Measurements from ENCODE around the gene CCBE1. TPM values are rescaled to one million over a fixed set of nuclear protein-coding genes. Genes with fewer than 3 reads are reported as not detected.

CCBE1 gene
- total RNA-seq, 1 donor from 2014 or later: 4.1 TPM

DNA sequence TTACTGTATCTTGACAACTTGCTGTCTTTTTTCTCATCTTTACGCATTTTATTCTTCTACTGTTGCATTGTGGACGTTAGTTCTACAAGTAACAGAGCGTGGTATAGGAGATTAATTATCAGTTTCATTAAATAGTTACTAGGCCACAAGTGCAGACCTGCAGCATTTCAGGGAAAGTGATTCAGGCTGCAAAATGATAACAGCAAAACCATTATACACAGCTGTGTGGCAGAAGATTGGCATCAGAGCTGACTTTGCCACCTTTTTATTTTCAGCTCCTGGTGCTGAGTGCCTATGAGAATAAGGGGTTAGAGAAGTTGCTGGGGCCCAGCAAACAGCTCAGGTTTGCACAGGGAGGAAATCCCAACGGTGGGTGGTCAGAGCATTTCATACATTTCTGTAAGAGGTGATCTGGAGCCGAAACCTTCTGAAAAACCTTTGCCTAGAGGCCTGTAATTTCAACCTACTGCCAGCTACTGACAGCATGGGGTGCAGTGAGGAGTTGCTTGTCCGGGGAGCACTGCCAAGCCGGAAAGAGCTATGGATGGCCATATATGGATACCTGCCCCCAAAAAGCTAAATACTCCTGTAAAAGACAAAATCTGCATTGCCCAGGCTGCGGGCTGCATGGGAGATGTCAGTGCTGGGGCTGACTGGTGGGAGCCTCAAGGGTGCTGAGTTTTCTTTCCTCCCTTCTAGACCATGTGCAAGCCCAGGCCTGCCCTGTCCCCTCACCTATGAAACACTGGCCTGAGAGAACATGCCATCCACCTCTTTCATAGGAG is 2.7 kb upstream of the CCBE1 start:
- Histone ChIP-seq H3K4me2 (ENCODE audit: low read length) (no peak overlapping the region), H3K9me3 (ENCODE audit: insufficient read depth, low read depth, low read length) (no peaks in the 10 kb centered on the region), H4K20me1 (ENCODE audit: insufficient read depth, low read length) (no peaks in the 10 kb centered on the region), H3K4me1 (ENCODE audit: insufficient read depth, low read length) (peaks cover 8% of the 10 kb centered on the region), H3K36me3 (ENCODE audit: insufficient read depth, low read length) (no peaks in the 10 kb centered on the region), H3K9ac (ENCODE audit: low read length) (no peak overlapping the region), H2AFZ (ENCODE audit: low read depth, low read length) (no peak overlapping the region), H3K79me2 (ENCODE audit: insufficient read depth, low read length) (peaks cover 3% of the 10 kb centered on the region), H3K4me3 (ENCODE audit: insufficient read depth, low read depth, low read length) (no peak overlapping the region), H3K27me3 (ENCODE audit: insufficient read depth, low read length) (peaks cover 5% of the 10 kb centered on the region), H3K27ac (ENCODE audit: low read depth, low read length) (no peak overlapping the region)
- Mint-ChIP-seq H3K27me3 (ENCODE audit: low read depth, unreplicated experiment) (peaks cover 30% of the 10 kb centered on the region), H3K4me1 (ENCODE audit: low read depth, unreplicated experiment) (peaks cover 7% of the 10 kb centered on the region), H3K27ac (ENCODE audit: unreplicated experiment) (no peak overlapping the region), H3K9me3 (ENCODE audit: unreplicated experiment) (peaks cover 6% of the 10 kb centered on the region), H3K4me3 (ENCODE audit: unreplicated experiment) (no peak overlapping the region), H3K36me3 (ENCODE audit: low read depth, unreplicated experiment) (peaks cover 8% of the 10 kb centered on the region)
- FAIRE-seq (no peak), DNase-seq (ENCODE audit: low read depth) (no peak)
- TF ChIP-seq, protein P1, sequence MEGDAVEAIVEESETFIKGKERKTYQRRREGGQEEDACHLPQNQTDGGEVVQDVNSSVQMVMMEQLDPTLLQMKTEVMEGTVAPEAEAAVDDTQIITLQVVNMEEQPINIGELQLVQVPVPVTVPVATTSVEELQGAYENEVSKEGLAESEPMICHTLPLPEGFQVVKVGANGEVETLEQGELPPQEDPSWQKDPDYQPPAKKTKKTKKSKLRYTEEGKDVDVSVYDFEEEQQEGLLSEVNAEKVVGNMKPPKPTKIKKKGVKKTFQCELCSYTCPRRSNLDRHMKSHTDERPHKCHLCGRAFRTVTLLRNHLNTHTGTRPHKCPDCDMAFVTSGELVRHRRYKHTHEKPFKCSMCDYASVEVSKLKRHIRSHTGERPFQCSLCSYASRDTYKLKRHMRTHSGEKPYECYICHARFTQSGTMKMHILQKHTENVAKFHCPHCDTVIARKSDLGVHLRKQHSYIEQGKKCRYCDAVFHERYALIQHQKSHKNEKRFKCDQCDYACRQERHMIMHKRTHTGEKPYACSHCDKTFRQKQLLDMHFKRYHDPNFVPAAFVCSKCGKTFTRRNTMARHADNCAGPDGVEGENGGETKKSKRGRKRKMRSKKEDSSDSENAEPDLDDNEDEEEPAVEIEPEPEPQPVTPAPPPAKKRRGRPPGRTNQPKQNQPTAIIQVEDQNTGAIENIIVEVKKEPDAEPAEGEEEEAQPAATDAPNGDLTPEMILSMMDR (IDR thresholded peaks at IDR 0.05; ENCODE audit: insufficient read depth, low read depth, low read length): no peak
- TF ChIP-seq EZH2 (IDR thresholded peaks at IDR 0.05; ENCODE audit: insufficient read depth, low read length): no peak

DNA sequence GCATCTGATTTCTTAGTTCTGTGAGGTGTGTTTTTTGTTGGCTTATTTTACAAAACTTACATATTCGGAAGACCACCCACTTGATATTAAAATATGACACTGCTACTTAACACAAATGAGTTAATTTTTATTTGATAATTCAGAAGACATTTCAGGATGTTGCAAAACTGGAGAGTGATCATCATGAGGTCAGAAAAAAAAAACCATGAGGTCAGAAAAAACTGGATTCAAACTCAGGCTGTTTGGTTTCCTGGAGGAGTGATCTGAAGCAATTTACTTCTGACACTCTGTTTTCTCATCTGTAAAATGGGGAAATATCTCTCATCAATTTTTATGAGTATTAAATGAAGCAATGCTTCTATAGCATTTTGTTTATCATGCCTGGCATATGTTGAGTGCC is 1.8 kb upstream of the CCBE1 start:
- Histone ChIP-seq H3K27ac (ENCODE audit: low read depth, low read length) (no peak overlapping the region), H3K9me3 (ENCODE audit: insufficient read depth, low read depth, low read length) (no peaks in the 10 kb centered on the region), H4K20me1 (ENCODE audit: insufficient read depth, low read length) (no peaks in the 10 kb centered on the region), H3K36me3 (ENCODE audit: insufficient read depth, low read length) (no peaks in the 10 kb centered on the region), H2AFZ (ENCODE audit: low read depth, low read length) (no peak overlapping the region), H3K9ac (ENCODE audit: low read length) (no peak overlapping the region), H3K27me3 (ENCODE audit: insufficient read depth, low read length) (peaks cover 5% of the 10 kb centered on the region), H3K4me2 (ENCODE audit: low read length) (no peak overlapping the region), H3K4me1 (ENCODE audit: insufficient read depth, low read length) (peaks cover 8% of the 10 kb centered on the region), H3K4me3 (ENCODE audit: insufficient read depth, low read depth, low read length) (no peak overlapping the region), H3K79me2 (ENCODE audit: insufficient read depth, low read length) (peaks cover 3% of the 10 kb centered on the region)
- Mint-ChIP-seq H3K4me1 (ENCODE audit: low read depth, unreplicated experiment) (peaks cover 7% of the 10 kb centered on the region), H3K9me3 (ENCODE audit: unreplicated experiment) (peaks cover 15% of the 10 kb centered on the region), H3K27ac (ENCODE audit: unreplicated experiment) (no peak overlapping the region), H3K27me3 (ENCODE audit: low read depth, unreplicated experiment) (peaks cover 37% of the 10 kb centered on the region), H3K36me3 (ENCODE audit: low read depth, unreplicated experiment) (peaks cover 11% of the 10 kb centered on the region), H3K4me3 (ENCODE audit: unreplicated experiment) (no peak overlapping the region)
- FAIRE-seq (peak; percentile 58), DNase-seq (ENCODE audit: low read depth) (no peak)
- no peak for TF ChIP-seq EZH2 (IDR thresholded peaks at IDR 0.05; ENCODE audit: insufficient read depth, low read length)
- TF ChIP-seq, protein P1 (IDR thresholded peaks at IDR 0.05; ENCODE audit: insufficient read depth, low read depth, low read length): no peak
